ENCODE results near the gene WDFY3. TPM values are rescaled to one million over a fixed set of nuclear protein-coding genes. Genes with fewer than 3 reads are reported as not detected.

WDFY3 gene
- total and polyA plus RNA-seq, 2 donors = 20.6 to 174 TPM

DNA sequence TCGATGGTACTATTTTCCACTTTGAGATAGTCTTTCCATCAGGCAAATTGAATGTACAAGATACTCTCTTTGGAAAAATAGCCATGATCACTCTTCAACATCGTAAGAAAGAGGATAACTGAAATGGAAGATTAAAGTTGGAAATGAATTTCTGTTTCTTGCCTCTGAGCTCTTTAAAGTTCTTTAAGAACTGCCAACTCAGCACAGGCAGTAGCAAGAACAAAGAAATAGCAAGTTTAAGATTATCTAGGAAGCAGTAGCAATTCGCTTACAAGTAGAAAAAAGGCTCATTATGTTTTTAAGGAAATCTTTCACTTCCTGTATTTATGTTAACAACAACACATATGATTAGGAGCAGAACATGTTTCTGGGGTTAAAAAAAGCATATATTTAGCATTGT, 255.9 kb downstream of the WDFY3 start:
- no peak for DNase-seq (ENCODE audit: extremely low spot score)
- Histone ChIP-seq H3K4me3 (ENCODE audit: low read depth, low read length) (no peak overlapping the region), H3K4me1 (ENCODE audit: insufficient read depth) (no peaks in the 10 kb centered on the region), H3K27ac (ENCODE audit: low read depth) (no peak overlapping the region), H3K36me3 (ENCODE audit: insufficient read depth) (peaks cover 11% of the 10 kb centered on the region)
- WGBS = 94% methylated on average over 3 of the region's 3 CpGs

DNA sequence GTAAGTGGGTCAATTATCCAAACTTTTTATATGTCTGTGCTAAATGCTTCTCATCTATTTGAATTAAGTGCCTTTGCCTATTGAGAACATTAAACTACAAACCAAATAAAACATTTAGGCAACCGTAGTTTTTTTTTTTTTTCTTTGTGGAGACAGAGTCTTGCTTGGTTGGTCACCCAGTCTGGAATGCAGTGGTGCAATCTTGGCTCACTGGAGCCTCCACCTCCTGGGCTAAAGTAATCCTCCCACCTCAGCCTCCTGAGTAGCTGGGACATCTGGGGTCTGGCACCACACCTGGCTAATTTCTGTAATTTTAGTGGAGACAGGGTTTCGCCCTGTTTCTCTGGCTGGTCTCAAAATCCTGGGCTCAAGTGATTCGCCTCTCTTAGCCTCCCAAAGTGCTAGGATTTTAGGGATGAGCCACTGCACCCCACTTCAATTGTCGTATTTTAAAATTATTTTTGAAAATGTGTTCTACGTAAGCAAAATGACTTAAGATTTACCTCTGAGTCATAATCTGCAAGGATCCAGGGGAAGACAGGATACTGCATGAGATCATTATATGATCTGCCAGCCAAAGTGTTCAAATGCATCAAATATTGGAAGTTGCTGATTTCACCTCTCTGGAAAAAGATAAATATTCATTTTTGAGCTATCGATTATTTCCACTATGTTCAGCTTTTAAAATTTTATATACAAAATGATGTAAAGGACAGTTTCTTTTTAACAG, 257.9 kb downstream of the WDFY3 start:
- H3K4me1 ChIP-seq (ENCODE audit: insufficient read depth) = no peaks in the 10 kb centered on the region
- H3K27ac ChIP-seq (ENCODE audit: low read depth) = no peak overlapping the region
- 97% methylated on average over 6 of the region's 6 CpGs for WGBS
- no peak for DNase-seq (ENCODE audit: extremely low spot score)
- peaks cover 11% of the 10 kb centered on the region for H3K36me3 ChIP-seq (ENCODE audit: insufficient read depth)
- H3K4me3 ChIP-seq (ENCODE audit: low read depth, low read length) = no peak overlapping the region

GRCh38 chr4:84706286-84706685, 260.2 kb downstream of the WDFY3 start:
- WGBS = 90% methylated on average over 2 of the region's 2 CpGs
- no peak overlapping the region for H3K4me3 ChIP-seq (ENCODE audit: low read depth, low read length)
- H3K36me3 ChIP-seq (ENCODE audit: insufficient read depth) = peaks cover 9% of the 10 kb centered on the region

DNA sequence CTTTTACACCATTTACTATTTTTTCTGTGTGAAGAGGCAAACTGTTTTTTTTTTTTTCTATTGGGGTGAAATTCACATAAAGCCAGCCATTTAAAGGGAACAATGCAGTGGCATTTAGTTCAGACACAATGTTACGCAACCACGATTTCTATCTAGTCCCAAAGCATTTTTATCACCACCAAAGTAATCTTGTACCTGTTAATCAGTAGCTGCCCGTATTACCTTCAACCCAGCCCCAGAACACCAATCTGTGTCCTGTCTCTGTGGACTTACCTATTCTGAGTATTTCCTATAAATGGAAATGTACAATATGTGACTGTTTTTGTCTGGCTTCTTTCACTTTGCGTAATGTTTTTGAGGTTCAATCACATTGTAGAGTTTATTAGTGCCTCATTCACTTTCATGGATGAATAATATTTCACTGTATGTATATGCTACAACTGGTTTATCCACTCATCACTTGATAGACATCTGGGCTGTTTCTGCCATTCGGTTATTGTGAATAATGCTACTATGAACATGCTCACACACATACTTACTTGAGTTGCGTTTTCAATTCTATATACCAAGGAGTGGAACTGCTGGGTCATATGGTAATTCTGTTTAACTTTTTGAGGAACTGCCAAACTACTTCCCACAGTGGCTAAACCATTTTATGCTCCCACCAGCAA, 267.4 kb downstream of the WDFY3 start:
- H3K4me3 ChIP-seq (ENCODE audit: low read depth, low read length) = no peak overlapping the region
- H3K36me3 ChIP-seq (ENCODE audit: insufficient read depth) = peaks cover 5% of the 10 kb centered on the region
- DNase-seq (ENCODE audit: extremely low spot score) = no peak
- no peaks in the 10 kb centered on the region for H3K4me1 ChIP-seq (ENCODE audit: insufficient read depth)
- no peak overlapping the region for H3K27ac ChIP-seq (ENCODE audit: low read depth)
- WGBS = 87% methylated on average over 6 of the region's 6 CpGs

More at GRCh38 chr4:84706286-84706685, 260.2 kb downstream of the WDFY3 start:
- no peaks in the 10 kb centered on the region for H3K4me1 ChIP-seq (ENCODE audit: insufficient read depth)
- no peak overlapping the region for H3K27ac ChIP-seq (ENCODE audit: low read depth)
- no peak for DNase-seq (ENCODE audit: extremely low spot score)

DNA sequence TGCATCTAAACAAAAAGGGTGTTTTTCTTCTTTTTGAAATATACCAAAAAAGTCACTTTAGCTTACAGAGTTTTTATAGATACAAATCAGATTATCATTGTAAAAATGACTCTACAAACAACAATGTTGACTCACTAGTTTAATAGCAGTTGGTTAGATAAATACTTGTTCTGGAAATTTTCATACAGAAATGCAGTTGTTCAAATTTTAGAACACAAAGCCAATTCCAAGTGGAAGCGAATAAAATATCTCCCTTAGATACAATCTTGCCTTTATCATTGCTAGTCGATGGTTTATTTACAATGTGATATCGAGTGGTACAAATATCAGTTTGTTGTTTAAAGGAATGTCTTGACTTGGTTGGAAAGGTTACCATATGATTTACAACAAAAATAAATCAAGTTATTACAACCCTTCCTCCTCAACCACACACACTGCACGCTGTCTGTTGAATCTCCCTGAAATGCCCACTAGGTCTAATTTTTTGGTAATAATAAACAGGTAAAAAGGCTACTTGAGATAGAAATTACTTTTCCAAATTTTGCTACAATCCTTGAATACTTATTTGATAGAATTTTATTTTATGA, 268.8 kb downstream of the WDFY3 start:
- 54% methylated on average over 4 of the region's 4 CpGs for WGBS
- no peak overlapping the region for H3K27ac ChIP-seq (ENCODE audit: low read depth)
- H3K36me3 ChIP-seq (ENCODE audit: insufficient read depth) = peaks cover 5% of the 10 kb centered on the region
- H3K4me3 ChIP-seq (ENCODE audit: low read depth, low read length) = no peak overlapping the region
- no peaks in the 10 kb centered on the region for H3K4me1 ChIP-seq (ENCODE audit: insufficient read depth)
- no peak for DNase-seq (ENCODE audit: extremely low spot score)

DNA sequence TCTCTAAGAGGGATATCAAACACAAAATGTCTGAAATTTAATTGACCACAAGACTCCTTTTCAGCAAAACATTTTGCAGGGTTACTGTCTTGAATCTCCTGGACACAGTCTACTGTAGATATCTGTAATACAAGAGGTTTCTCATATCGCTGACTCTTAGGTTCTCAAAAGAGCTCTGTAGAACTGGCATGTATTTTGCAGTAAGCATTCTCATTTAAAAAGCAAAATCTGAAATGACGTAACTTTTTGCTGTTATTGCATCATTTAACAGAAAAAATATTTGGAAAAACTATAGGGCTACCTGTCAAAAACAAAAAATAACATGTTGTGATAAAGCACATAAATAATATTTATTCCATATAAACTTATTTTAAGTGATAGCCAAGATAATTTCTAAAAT, 269.3 kb downstream of the WDFY3 start:
- H3K27ac ChIP-seq (ENCODE audit: low read depth) = no peak overlapping the region
- WGBS = 83% methylated on average over 2 of the region's 2 CpGs
- peaks cover 5% of the 10 kb centered on the region for H3K36me3 ChIP-seq (ENCODE audit: insufficient read depth)
- H3K4me1 ChIP-seq (ENCODE audit: insufficient read depth) = no peaks in the 10 kb centered on the region
- no peak overlapping the region for H3K4me3 ChIP-seq (ENCODE audit: low read depth, low read length)
- no peak for DNase-seq (ENCODE audit: extremely low spot score)

DNA sequence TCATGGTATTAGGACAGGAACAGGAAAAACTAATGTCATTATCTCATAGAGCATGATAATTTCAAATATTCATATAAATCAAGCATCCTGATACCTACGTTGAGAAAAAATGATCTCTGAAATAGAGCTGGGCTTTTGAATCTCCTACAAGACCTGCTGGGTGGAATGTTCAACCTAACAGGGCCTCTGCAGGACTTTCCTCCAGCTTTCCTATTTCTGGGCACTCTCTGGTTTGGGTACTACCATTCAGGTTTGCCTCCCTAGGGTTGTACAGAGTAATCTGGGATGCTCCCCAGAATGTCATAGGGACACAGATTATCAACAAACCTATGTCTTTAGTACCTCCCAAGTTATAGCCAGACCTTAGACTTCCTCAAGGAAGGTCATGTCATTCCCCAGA, 274.7 kb downstream of the WDFY3 start:
- Histone ChIP-seq H3K36me3 (ENCODE audit: insufficient read depth) (peaks cover 3% of the 10 kb centered on the region), H3K27ac (ENCODE audit: low read depth) (no peak overlapping the region), H3K4me3 (ENCODE audit: low read depth, low read length) (no peak overlapping the region), H3K4me1 (ENCODE audit: insufficient read depth) (no peaks in the 10 kb centered on the region)
- WGBS = 93% methylated on average over 1 of the region's 1 CpG
- DNase-seq (ENCODE audit: extremely low spot score) = no peak

DNA sequence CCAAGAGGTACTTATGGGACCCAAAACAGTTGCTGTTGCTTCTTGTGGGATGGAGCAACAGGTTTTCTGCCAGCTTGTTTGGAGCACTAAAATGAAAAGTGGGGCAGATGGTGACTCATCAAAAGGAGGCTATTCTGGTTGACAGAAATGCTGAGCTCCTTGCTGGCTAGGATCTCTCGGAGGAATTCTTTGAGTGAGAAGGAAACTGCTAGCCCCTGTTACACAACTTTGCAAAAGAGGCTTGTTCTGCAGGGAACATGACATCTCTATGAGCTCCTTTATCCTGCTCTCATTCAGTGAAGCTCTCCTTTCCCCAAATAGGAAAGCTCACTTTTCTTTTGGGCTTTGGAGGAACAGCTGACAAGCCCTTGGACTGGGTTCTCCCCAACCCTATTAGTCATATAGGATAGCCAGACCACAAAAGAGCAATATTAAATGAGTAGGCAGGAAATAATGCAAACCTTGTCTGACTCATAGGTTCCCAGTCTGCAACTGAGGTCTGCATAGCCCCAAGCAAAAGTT, 275.3 kb downstream of the WDFY3 start:
- no peak overlapping the region for H3K27ac ChIP-seq (ENCODE audit: low read depth)
- H3K36me3 ChIP-seq (ENCODE audit: insufficient read depth) = peaks cover 3% of the 10 kb centered on the region

GRCh38 chr4:84690481-84690880, 276.0 kb downstream of the WDFY3 start:
- H3K4me3 ChIP-seq (ENCODE audit: low read depth, low read length) = no peak overlapping the region
- no peak overlapping the region for H3K27ac ChIP-seq (ENCODE audit: low read depth)
- H3K36me3 ChIP-seq (ENCODE audit: insufficient read depth) = peaks cover 3% of the 10 kb centered on the region
- WGBS = 91% methylated on average over 7 of the region's 7 CpGs
- H3K4me1 ChIP-seq (ENCODE audit: insufficient read depth) = no peaks in the 10 kb centered on the region
- no peak for DNase-seq (ENCODE audit: extremely low spot score)

More for the DNA sequence above, 275.3 kb downstream of the WDFY3 start:
- WGBS = 53% methylated on average over 1 of the region's 1 CpG
- DNase-seq (ENCODE audit: extremely low spot score) = no peak
- H3K4me3 ChIP-seq (ENCODE audit: low read depth, low read length) = no peak overlapping the region
- H3K4me1 ChIP-seq (ENCODE audit: insufficient read depth) = no peaks in the 10 kb centered on the region

GRCh38 chr4:84689197-84689596, 277.3 kb downstream of the WDFY3 start:
- Histone ChIP-seq H3K4me1 (ENCODE audit: insufficient read depth) (no peaks in the 10 kb centered on the region), H3K27ac (ENCODE audit: low read depth) (no peak overlapping the region), H3K36me3 (ENCODE audit: insufficient read depth) (peaks cover 3% of the 10 kb centered on the region), H3K4me3 (ENCODE audit: low read depth, low read length) (no peak overlapping the region)
- DNase-seq (ENCODE audit: extremely low spot score) = no peak

DNA sequence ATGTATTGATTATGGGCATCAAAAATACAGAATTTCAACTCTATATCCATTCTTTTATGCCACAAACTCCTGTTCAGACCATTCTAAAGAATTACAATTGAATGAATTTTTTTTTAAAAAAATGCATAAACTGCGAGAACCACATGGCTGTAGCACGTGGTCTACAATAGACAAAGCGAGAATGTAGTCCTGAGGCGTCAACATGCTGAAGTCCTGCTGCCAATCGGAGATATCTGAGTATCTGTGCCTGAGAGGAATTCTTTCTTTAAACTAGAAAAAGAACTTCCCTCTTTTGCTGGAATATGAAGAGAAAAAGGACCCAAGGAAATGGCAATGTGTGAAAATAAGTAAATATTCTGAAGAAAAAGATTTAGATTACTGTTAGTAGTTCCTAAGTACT, 277.9 kb downstream of the WDFY3 start:
- H3K4me1 ChIP-seq (ENCODE audit: insufficient read depth) = no peaks in the 10 kb centered on the region
- H3K4me3 ChIP-seq (ENCODE audit: low read depth, low read length) = no peak overlapping the region
- H3K27ac ChIP-seq (ENCODE audit: low read depth) = no peak overlapping the region
- DNase-seq (ENCODE audit: extremely low spot score) = no peak
- peaks cover 3% of the 10 kb centered on the region for H3K36me3 ChIP-seq (ENCODE audit: insufficient read depth)
- 95% methylated on average over 5 of the region's 5 CpGs for WGBS

DNA sequence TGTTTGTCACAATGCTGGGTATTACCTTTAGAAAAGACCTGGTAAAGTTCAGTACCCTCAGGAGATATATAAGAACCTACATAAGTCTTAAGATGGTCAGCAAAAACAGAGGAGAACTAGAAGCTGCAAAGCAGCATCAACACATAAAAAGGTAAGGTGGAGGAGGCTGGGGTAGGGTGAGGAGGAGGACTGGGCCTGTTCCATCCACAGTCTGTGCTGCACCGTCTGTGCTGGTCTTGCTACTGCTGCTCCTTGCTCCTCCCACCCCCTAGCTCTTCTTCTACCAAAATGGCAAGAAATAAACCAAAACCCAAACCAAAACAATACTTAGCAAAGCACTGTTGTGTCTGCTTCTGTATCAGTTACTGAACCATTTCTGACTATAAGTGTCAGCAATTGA, 281.4 kb downstream of the WDFY3 start:
- no peak for DNase-seq (ENCODE audit: extremely low spot score)

GRCh38 chr4:84684361-84684760, 282.1 kb downstream of the WDFY3 start:
- no peak for DNase-seq (ENCODE audit: extremely low spot score)
- Histone ChIP-seq H3K36me3 (ENCODE audit: insufficient read depth) (peaks cover 3% of the 10 kb centered on the region), H3K27ac (ENCODE audit: low read depth) (no peak overlapping the region), H3K4me1 (ENCODE audit: insufficient read depth) (no peaks in the 10 kb centered on the region), H3K4me3 (ENCODE audit: low read depth, low read length) (no peak overlapping the region)
- WGBS = 93% methylated on average over 3 of the region's 3 CpGs

More for the DNA sequence above, 281.4 kb downstream of the WDFY3 start:
- H3K27ac ChIP-seq (ENCODE audit: low read depth) = no peak overlapping the region
- no peak overlapping the region for H3K4me3 ChIP-seq (ENCODE audit: low read depth, low read length)
- 63% methylated on average over 1 of the region's 1 CpG for WGBS
- H3K36me3 ChIP-seq (ENCODE audit: insufficient read depth) = peaks cover 3% of the 10 kb centered on the region
- H3K4me1 ChIP-seq (ENCODE audit: insufficient read depth) = no peaks in the 10 kb centered on the region
